Spleen (tissue), 7 donors: ENCODE data around the gene STAG1.

Source experiments
- CTCF ChIP-seq, 11 experiments: fragments of 200-600 bp in 7 of 11; fragments of 450-650 bp in 4 of 11; sonication (generic) in 4 of 11; IDR thresholded peaks in 8 of 11; conservative IDR thresholded peaks in 3 of 11; 1 replicate in 7 of 11; 2 replicates in 4 of 11; pipeline versions ENCODE4 v1.4.0 to v1.8.0; 2016 to 2021; ENCODE audit warnings: antibody characterized with exemption in 11 of 11, inconsistent platforms in 4 of 11, mild to moderate bottlenecking in 1 of 11
- POLR2A ChIP-seq, 3 donors: fragments of 450-650 bp; IDR thresholded peaks; one replicate each; pipeline ENCODE4 v1.5.1; 2017; ENCODE audit warnings: antibody characterized with exemption in 3 of 3, mild to moderate bottlenecking in 1 of 3
- donor health status: DM: no; HTN: no; CAD: no; lungs with moderate emphysema.
- donor health status: DM: no; HTN: no; CAD: no.
- donor health status: DM: no; HTN: no; CAD: no.

DNA sequence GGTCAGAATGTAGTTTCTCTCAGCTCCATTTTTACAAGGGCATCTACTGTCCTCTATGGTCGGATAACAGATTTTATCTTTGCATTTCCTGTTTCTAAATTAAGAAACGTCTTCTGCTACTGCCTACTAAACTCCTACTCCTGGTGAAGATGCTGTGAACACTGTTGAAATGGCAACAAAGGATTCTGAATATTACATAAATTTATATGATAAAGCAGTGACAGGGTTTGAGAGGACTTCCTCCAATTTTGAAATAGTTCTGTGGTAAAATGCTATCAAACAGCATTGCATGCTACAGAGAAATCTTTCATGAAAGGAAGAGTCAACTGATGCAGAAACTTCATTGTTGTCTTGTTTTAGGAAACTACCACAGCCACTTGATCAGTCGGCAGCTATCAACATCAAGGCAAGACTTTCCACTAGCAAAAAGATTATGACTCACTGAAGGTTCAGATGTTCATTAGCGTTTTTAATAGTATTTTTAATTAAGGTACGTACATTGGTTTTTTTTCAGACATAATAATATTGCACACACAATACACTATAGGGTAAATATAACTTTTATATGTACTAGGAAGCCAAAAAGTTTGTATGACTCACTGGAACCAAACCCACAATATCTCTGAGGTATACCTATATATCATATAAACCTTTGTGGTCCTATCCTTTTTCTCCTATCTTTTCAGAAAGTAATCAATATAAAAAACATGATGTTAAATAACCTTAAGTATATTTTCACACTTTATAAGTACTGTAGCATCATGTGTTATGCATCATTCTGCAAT, 156.1 kb downstream of the STAG1 start:
- TF ChIP-seq CTCF (IDR thresholded peaks at IDR 0.05 in 8 of 11, conservative IDR thresholded peaks at IDR 0.05 in 3 of 11) (no peak), POLR2A (IDR thresholded peaks at IDR 0.05) (no peak)
